OCI-LY1 (cell line): ENCODE data around the gene NOTO.

ENCODE experiments used
- CTCF ChIP-seq: fragments of 200-600 bp; sonication (generic), shearing (Covaris generic); IDR thresholded peaks from 2 replicates; pipeline ENCODE4 v1.5.1; 2017; ENCODE audit warnings: mild to moderate bottlenecking, antibody characterized with exemption, low read length, moderate library complexity, mixed read lengths
- EZH2 ChIP-seq: fragments of 200-600 bp; sonication (generic), shearing (Covaris generic); IDR thresholded peaks from 2 replicates; pipeline ENCODE4 v1.8.0; 2017; ENCODE audit warnings: borderline replicate concordance, mixed run types, mild to moderate bottlenecking, antibody characterized with exemption, low read length, moderate library complexity, mixed read lengths

GRCh38 chr2:73257021-73257420 is 54.6 kb downstream of the NOTO start:
- TF ChIP-seq CTCF (no peak), EZH2 (no peak)
